ENCODE measurements around the gene POLR1A.

The POLR1A gene

GRCh38 chr2:85978883-85979780, 126.6 kb downstream of the POLR1A start:
- no peak for DNase-seq (ENCODE audit: low spot score)

GRCh38 chr2:85976106-85976920, 129.4 kb downstream of the POLR1A start:
- DNase-seq (ENCODE audit: low spot score): no peak

GRCh38 chr2:85975581-85975980, 130.1 kb downstream of the POLR1A start:
- DNase-seq (ENCODE audit: low spot score): no peak

GRCh38 chr2:85974390-85974789, 131.3 kb downstream of the POLR1A start:
- no peak for DNase-seq (ENCODE audit: low spot score)

GRCh38 chr2:85972355-85972754, 133.3 kb downstream of the POLR1A start:
- DNase-seq (ENCODE audit: low spot score): no peak

GRCh38 chr2:85971366-85971765, 134.3 kb downstream of the POLR1A start:
- DNase-seq (ENCODE audit: low spot score): no peak

All from LoVo (cell line).